Glutamatergic neuron (in vitro differentiated cells): ENCODE data around the gene TIFAB. TPM values are rescaled to one million over a fixed set of nuclear protein-coding genes. Genes with fewer than 3 reads are reported as not detected.
A peak's percentile ranks its signal among the peaks of the same experiment; 100 is the strongest.

Experiments used
- DNase-seq: peaks from one replicate; pipeline ENCODE4 v3.0.0; 2022
- H3K27ac Mint-ChIP-seq: one replicate; pipeline ENCODE4 v1.8.0; 2020; ENCODE audit warnings: mild to moderate bottlenecking, mixed read lengths, inconsistent platforms; ENCODE audit not compliant: unreplicated experiment
- H3K27me3 Mint-ChIP-seq: one replicate; pipeline ENCODE4 v1.8.0; 2020; ENCODE audit warnings: mild to moderate bottlenecking, moderate library complexity, mixed read lengths, inconsistent platforms; ENCODE audit not compliant: unreplicated experiment
- H3K36me3 Mint-ChIP-seq: one replicate; pipeline ENCODE4 v1.8.0; 2020; ENCODE audit warnings: mild to moderate bottlenecking, mixed read lengths, inconsistent platforms; ENCODE audit not compliant: unreplicated experiment
- H3K4me1 Mint-ChIP-seq: one replicate; pipeline ENCODE4 v1.8.0; 2020; ENCODE audit warnings: mild to moderate bottlenecking, low read depth, mixed read lengths, inconsistent platforms; ENCODE audit not compliant: unreplicated experiment
- H3K4me3 Mint-ChIP-seq: one replicate; pipeline ENCODE4 v1.8.0; 2020; ENCODE audit warnings: mild to moderate bottlenecking, mixed read lengths, inconsistent platforms; ENCODE audit not compliant: unreplicated experiment
- H3K9me3 Mint-ChIP-seq: one replicate; pipeline ENCODE4 v1.8.0; 2020; ENCODE audit warnings: mild to moderate bottlenecking, moderate library complexity, mixed read lengths, inconsistent platforms; ENCODE audit not compliant: unreplicated experiment
- CTCF ChIP-seq: fragments of 200-600 bp; sonication (generic); IDR thresholded peaks from one replicate; pipeline ENCODE4 v1.5.0; 2021; ENCODE audit not compliant: partially characterized antibody, unreplicated experiment
- total RNA-seq: library from RNA; stranded (reverse); fragmentation: NEBNext Ultra II Directional; extraction: Animal tissue kit (Norgen Biotek cat#: 25700); gene quantifications from one replicate; pipeline ENCODE4 v1.2.1, GENCODE V29; 2021; ENCODE audit not compliant: unreplicated experiment

The TIFAB gene
- total RNA-seq, 1 donor from 2014 or later, result not detected

GRCh38 chr5:135490245-135491037, 38.3 kb upstream of the TIFAB start:
- H3K36me3 Mint-ChIP-seq, result no peaks in the 10 kb centered on the region
- H3K27me3 Mint-ChIP-seq, result peaks cover 14% of the 10 kb centered on the region

GRCh38 chr5:135489466-135490244, 37.5 kb upstream of the TIFAB start:
- Mint-ChIP-seq H3K4me1 (peaks cover 30% of the 10 kb centered on the region), H3K36me3 (no peaks in the 10 kb centered on the region), H3K9me3 (peaks cover 8% of the 10 kb centered on the region), H3K4me3 (peak overlapping the region; percentile 82), H3K27ac (peak overlapping the region; percentile 95), H3K27me3 (peaks cover 10% of the 10 kb centered on the region)
- DNase-seq, result peak; percentile 64
- no peak for TF ChIP-seq CTCF

More at GRCh38 chr5:135490245-135491037, 38.3 kb upstream of the TIFAB start:
- peaks cover 31% of the 10 kb centered on the region for H3K4me1 Mint-ChIP-seq
- peak overlapping the region; percentile 82 for H3K4me3 Mint-ChIP-seq
- H3K27ac Mint-ChIP-seq, result peak overlapping the region; percentile 62
- peaks cover 6% of the 10 kb centered on the region for H3K9me3 Mint-ChIP-seq
- peak; percentile 51 for DNase-seq
- no peak for TF ChIP-seq CTCF

- Mint-ChIP-seq H3K36me3 (no peaks in the 10 kb centered on the region), H3K9me3 (peaks cover 8% of the 10 kb centered on the region), H3K27me3 (peaks cover 10% of the 10 kb centered on the region), H3K27ac (peak overlapping the region; percentile 95), H3K4me3 (peak overlapping the region; percentile 82), H3K4me1 (peaks cover 33% of the 10 kb centered on the region)
- peak; percentile 95 for DNase-seq
- TF ChIP-seq CTCF, result no peak
Measured at GRCh38 chr5:135488727-135489465, 36.7 kb upstream of the TIFAB start.

GRCh38 chr5:135487839-135488514, 35.8 kb upstream of the TIFAB start:
- Mint-ChIP-seq H3K27ac (peak overlapping the region; percentile 65), H3K4me1 (peaks cover 38% of the 10 kb centered on the region), H3K9me3 (peaks cover 10% of the 10 kb centered on the region), H3K36me3 (no peaks in the 10 kb centered on the region), H3K4me3 (peak overlapping the region; percentile 82), H3K27me3 (peaks cover 8% of the 10 kb centered on the region)
- TF ChIP-seq CTCF, result no peak
- DNase-seq, result no peak
